Right ventricle myocardium inferior (tissue), 1 donor: Measurements from ENCODE around the gene SPRED2. TPM values are rescaled to one million over a fixed set of nuclear protein-coding genes. Genes with fewer than 3 reads are reported as not detected.
A peak's percentile ranks its signal among the peaks of the same experiment; 100 is the strongest.

Experiments
- ATAC-seq: fragments of 200-7000 bp; cut with Tn5 transposase; one replicate; pipeline ENCODE4 v1.9.1; 2020; ENCODE audit warnings: mild to moderate bottlenecking, moderate library complexity
- DNase-seq: peaks from one replicate; pipeline ENCODE4 v3.0.0; 2021; ENCODE audit errors: missing footprints
- intact Hi-C: fragments of 100-400 bp; cut with DNase I; formaldehyde crosslinking; loops from one replicate; pipeline ENCODE4 v1.11.0; 2022
- total RNA-seq: library from RNA; stranded (reverse); fragmentation: NEBNext Ultra II Directional; extraction: Animal tissue kit (Norgen Biotek cat#: 25700); gene quantifications from one replicate; pipeline ENCODE4 v1.2.1, GENCODE V29; 2021
- donor health status: DM: no; HTN: yes; CAD: no; lungs with severe emphysema.

SPRED2 gene
- total RNA-seq, 1 donor from 2014 or later: 14.0 TPM

GRCh38 chr2:65311049-65311448, 121.3 kb downstream of the SPRED2 start:
- DNase-seq (no peak), ATAC-seq (no peak)
- intact Hi-C loops: loop anchor here (2.0 to 5.0 kb wide), 4 partner anchors 36 to 236 kb away; partner anchors contain the start of gene SPRED2

- ATAC-seq: peak; percentile 15
- no peak for DNase-seq
- intact Hi-C loops: loop anchor here (2.0 to 5.0 kb wide), 4 partner anchors 38 to 238 kb away; partner anchors contain the start of gene SPRED2
Observed at GRCh38 chr2:65309699-65310098, 122.7 kb downstream of the SPRED2 start.

GRCh38 chr2:65305934-65306333, 126.5 kb downstream of the SPRED2 start:
- intact Hi-C loops: no loop called here
- ATAC-seq (no peak), DNase-seq (no peak)

DNA sequence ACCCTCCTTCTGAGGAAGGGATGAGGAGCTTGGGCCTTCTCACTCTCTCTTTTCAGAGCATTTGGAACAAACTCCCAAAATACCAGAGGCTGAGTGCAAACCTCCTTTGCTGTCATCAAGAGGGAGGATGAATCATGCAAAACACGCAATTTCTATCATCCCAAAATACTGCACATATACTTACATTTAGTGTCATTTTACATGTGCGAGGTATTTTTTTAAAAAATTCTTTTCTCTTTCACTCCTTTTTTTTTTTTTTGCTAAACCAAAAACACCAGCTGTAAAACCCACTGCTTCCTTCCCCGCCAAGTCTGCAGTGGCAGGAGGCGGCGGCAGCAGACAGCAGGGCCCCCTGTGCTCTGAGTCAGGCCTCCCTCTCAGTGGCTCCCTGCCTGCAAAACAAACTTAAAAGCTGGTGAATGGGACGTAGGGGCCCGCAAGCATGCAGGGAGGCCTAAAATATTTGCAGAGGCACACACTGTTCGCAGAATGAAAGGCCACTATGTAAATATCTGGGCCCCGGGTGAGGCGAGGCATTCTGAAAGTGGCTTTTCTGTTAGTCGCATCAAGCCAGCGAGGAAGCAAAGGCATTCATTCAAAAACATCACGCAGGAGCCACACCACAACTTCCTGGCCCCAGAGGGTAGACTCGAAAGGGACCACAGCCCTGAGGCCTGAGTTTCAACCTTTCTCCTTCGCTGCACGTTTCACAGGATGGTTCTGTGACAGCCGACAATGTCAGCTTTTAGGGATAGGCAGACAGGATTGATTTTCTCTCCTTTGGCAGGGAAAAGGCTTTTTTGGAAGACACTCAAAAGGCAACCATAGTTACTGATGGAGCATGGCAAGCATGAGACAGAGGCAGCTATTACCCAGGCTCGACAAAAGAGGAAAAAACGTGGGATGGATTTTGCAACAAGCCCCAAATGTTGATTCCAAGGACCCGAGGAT, 131.4 kb downstream of the SPRED2 start:
- DNase-seq: no peak
- peak; percentile 47 for ATAC-seq
- intact Hi-C loops: no loop called here

- DNase-seq (peak; percentile 88), ATAC-seq (peak; percentile 97)
- intact Hi-C loops: no loop called here
Observed at GRCh38 chr2:65300134-65300760, 132.2 kb downstream of the SPRED2 start.

DNA sequence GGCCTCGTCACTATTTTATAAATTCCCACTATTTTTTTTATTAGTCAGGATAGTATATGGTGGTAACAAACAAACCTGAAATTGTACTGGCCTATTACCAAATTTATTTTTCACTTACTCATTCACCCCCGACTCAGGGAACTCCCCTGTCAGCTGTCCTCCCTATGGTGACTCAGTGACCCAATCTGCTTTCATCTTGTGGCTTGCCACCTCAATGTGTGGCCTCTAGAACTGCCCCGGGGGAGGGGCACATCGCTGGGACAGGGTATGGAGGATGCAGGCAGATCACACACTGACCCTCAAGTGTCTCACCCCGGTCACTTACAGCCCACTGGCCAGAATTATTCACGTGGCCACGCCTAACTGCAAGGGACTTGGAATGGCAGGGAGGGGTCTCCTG, 133.2 kb downstream of the SPRED2 start:
- intact Hi-C loops: no loop called here
- ATAC-seq: no peak
- no peak for DNase-seq

DNA sequence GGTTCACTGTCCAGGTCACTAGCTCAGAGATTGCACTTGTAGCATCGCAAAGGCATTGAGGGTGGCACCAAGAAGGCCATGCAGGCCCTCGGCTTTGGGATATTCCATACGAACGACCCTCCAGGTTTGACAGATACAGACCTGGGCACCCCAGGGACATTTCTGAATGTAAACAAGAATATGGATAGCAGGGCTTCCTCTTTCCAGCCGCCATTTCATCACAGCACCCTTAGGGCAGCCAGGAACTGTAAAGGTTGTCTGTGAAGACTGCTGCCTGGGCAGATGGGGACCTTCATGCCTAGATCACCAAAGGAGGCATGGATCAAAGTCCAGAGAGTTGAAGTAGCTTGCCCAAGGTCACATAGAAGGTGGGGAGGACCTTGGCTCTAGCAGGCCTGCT, 134.3 kb downstream of the SPRED2 start:
- no peak for ATAC-seq
- intact Hi-C loops: no loop called here
- DNase-seq: no peak

GRCh38 chr2:65297544-65297943, 134.9 kb downstream of the SPRED2 start:
- DNase-seq (no peak), ATAC-seq (no peak)
- intact Hi-C loops: no loop called here

- no peak for ATAC-seq
- intact Hi-C loops: no loop called here
- no peak for DNase-seq
Observed at GRCh38 chr2:65296971-65297370, 135.4 kb downstream of the SPRED2 start.

DNA sequence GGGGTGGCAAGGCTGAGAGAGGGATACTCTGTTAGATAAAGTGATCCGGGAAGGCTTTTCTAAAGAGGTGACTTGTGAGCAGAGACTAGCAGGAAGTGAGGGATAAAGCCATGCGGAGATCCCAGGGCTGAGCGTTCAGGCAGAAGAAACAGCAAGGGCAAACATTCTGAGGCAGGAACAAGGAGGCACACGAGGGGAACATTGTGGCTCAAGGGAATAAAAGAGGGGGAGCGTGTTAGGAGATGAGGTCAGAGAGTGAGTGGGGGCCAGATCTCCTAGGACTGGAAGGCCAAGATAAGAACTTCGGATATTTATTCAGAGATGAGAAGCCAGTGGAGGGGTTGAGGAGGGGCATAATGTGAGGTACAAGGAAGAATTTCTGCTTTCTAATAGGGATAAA, 137.7 kb downstream of the SPRED2 start:
- intact Hi-C loops: no loop called here
- ATAC-seq (peak; percentile 66), DNase-seq (no peak)

GRCh38 chr2:65294136-65294535, 138.3 kb downstream of the SPRED2 start:
- intact Hi-C loops: no loop called here
- DNase-seq: no peak
- no peak for ATAC-seq

GRCh38 chr2:65293376-65293775, 139.0 kb downstream of the SPRED2 start:
- intact Hi-C loops: no loop called here
- DNase-seq (no peak), ATAC-seq (no peak)

DNA sequence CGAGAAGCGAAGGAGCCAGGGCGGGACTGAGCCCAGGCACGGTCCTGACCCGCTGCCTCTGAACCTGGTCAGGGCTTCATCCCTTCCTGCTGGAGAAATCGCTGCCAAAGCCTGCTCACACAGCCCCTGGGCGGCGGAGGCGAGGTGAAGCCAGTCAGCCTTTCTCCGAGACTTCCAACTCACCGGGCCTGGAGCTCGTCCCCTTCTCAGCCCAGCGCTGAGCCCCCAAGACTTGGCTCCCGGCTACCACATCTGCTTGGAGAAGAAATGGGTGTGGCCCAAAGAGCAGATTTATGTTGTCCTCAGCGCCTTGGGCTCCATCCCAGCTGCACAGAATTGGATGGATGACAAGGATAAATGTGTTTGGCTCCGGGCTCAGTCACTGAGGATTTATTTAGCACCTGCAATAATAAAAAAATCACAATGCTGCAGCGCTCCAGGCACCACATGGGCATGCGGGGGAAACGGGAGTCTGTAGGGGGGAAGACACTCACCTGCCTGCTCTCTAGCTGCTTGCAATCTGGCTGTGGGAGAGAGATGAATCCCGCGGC, 139.9 kb downstream of the SPRED2 start:
- intact Hi-C loops: no loop called here
- DNase-seq: no peak
- ATAC-seq: peak; percentile 49

GRCh38 chr2:65292106-65292400, 140.3 kb downstream of the SPRED2 start:
- no peak for DNase-seq
- no peak for ATAC-seq
- intact Hi-C loops: no loop called here

GRCh38 chr2:65291216-65292105, 140.9 kb downstream of the SPRED2 start:
- DNase-seq: no peak
- ATAC-seq: no peak
- intact Hi-C loops: no loop called here

GRCh38 chr2:65287364-65287763, 145.0 kb downstream of the SPRED2 start:
- no peak for DNase-seq
- ATAC-seq: no peak
- intact Hi-C loops: no loop called here

GRCh38 chr2:65282477-65283053, 149.8 kb downstream of the SPRED2 start:
- ATAC-seq (no peak), DNase-seq (no peak)
- intact Hi-C loops: no loop called here

- intact Hi-C loops: no loop called here
- ATAC-seq: peak; percentile 75
- no peak for DNase-seq
Observed at GRCh38 chr2:65281627-65282351, 150.6 kb downstream of the SPRED2 start.
